ENCODE measurements around the gene CCDC89. TPM values are rescaled to one million over a fixed set of nuclear protein-coding genes. Genes with fewer than 3 reads are reported as not detected.

The CCDC89 gene
- total and polyA plus RNA-seq, 2 donors (not counting 3 experiments of a cell fraction or from before 2014, with no cell fraction given), result not detected

- Histone ChIP-seq H3K27me3 (ENCODE audit: control insufficient read depth in 2 of 2, insufficient read depth in 2 of 2, low read length in 2 of 2) (peaks cover 21 to 36% of the 10 kb centered on the region in 2 experiments), H2AFZ (ENCODE audit: low read depth, low read length) (no peak overlapping the region), H4K20me1 (replicated peaks; ENCODE audit: control insufficient read depth, extremely low read depth, insufficient read depth, low read length) (no peaks in the 10 kb centered on the region), H3K4me1 (ENCODE audit: control insufficient read depth, extremely low read depth, insufficient read depth, low read length) (no peaks in the 10 kb centered on the region), H3K27ac (ENCODE audit: insufficient read depth, low read depth, low read length) (no peak overlapping the region), H3K36me3 (ENCODE audit: control insufficient read depth in 2 of 2, extremely low read depth in 1 of 2, insufficient read depth in 2 of 2, low read length in 2 of 2) (no peaks in the 10 kb centered on the region), H3K9me3 (replicated peaks; ENCODE audit: control insufficient read depth, insufficient read depth, low read length) (no peaks in the 10 kb centered on the region), H3K4me2 (ENCODE audit: insufficient read depth, low read length) (no peak overlapping the region), H3K79me2 (ENCODE audit: control insufficient read depth, insufficient read depth, low read length) (no peaks in the 10 kb centered on the region), H3K9ac (replicated peaks; ENCODE audit: extremely low read depth, insufficient read depth, low read length) (no peak overlapping the region), H3K4me3 (replicated peaks in 1 of 3; ENCODE audit: insufficient read depth in 1 of 3, low read depth in 1 of 3, low read length in 3 of 3) (no peak overlapping the region), H3K9me1 (replicated peaks; ENCODE audit: control insufficient read depth, extremely low read depth, insufficient read depth, low read length) (no peaks in the 10 kb centered on the region)
- TF ChIP-seq JUN (IDR thresholded peaks at IDR 0.05; ENCODE audit: borderline replicate concordance, insufficient read depth, insufficient read length, low read depth) (no peak), EZH2 (IDR thresholded peaks at IDR 0.05; ENCODE audit: borderline replicate concordance, low read depth, low read length, severe bottlenecking) (no peak), POLR2AphosphoS5 (IDR thresholded peaks at IDR 0.05; ENCODE audit: insufficient read depth, low read depth, low read length) (no peak), POLR2A (IDR thresholded peaks at IDR 0.05; ENCODE audit: low read depth, low read length) (no peak), MYC (IDR thresholded peaks at IDR 0.05; ENCODE audit: low read depth, low read length) (no peak), FOS (IDR thresholded peaks at IDR 0.05; ENCODE audit: borderline replicate concordance, insufficient read depth, low read length) (no peak), GATA2 (IDR thresholded peaks at IDR 0.05; ENCODE audit: insufficient read depth, insufficient read length, low read depth, low read length) (no peak)
- TF ChIP-seq, protein P1, sequence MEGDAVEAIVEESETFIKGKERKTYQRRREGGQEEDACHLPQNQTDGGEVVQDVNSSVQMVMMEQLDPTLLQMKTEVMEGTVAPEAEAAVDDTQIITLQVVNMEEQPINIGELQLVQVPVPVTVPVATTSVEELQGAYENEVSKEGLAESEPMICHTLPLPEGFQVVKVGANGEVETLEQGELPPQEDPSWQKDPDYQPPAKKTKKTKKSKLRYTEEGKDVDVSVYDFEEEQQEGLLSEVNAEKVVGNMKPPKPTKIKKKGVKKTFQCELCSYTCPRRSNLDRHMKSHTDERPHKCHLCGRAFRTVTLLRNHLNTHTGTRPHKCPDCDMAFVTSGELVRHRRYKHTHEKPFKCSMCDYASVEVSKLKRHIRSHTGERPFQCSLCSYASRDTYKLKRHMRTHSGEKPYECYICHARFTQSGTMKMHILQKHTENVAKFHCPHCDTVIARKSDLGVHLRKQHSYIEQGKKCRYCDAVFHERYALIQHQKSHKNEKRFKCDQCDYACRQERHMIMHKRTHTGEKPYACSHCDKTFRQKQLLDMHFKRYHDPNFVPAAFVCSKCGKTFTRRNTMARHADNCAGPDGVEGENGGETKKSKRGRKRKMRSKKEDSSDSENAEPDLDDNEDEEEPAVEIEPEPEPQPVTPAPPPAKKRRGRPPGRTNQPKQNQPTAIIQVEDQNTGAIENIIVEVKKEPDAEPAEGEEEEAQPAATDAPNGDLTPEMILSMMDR (IDR thresholded peaks at IDR 0.05; ENCODE audit: extremely low read depth in 1 of 2, insufficient read depth in 1 of 2, low read depth in 1 of 2, low read length in 2 of 2), result no peak
- TF ChIP-seq, protein P2, sequence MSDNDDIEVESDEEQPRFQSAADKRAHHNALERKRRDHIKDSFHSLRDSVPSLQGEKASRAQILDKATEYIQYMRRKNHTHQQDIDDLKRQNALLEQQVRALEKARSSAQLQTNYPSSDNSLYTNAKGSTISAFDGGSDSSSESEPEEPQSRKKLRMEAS (IDR thresholded peaks at IDR 0.05; ENCODE audit: insufficient read depth, insufficient read length), result no peak
- DNase-seq (ENCODE audit: low read depth, low spot score), result no peak
- POLR2A ChIA-PET, result no interaction called here
- dilution Hi-C loops (cut with MboI; ENCODE audit: extremely low pct_ligation_motif_present, low sequenced_read_pairs), result no loop called here
- no TSS peak for BruUV-seq (replicated peaks)
- FAIRE-seq, result no peak
- intact Hi-C loops (cut with micrococcal nuclease), result no loop called here
- CTCF ChIA-PET, result interaction anchor here (1.4 kb wide), 2 partner anchors 11 to 68 kb away, joined by 3 read pairs; no protein-coding TSS in a partner anchor
These were observed 12.6 kb downstream of the CCDC89 start for GRCh38 chr11:85673393-85673792.

Data from endothelial cell of umbilical vein (primary cell).